ENCODE measurements around the gene CACYBP.
A peak's percentile ranks its signal among the peaks of the same experiment; 100 is the strongest.
"Not testable (repeated sequence)": the region's sequence is repeated elsewhere in the genome, so short reads cannot be mapped to it uniquely, and the experiment has no call there.

CACYBP gene

DNA sequence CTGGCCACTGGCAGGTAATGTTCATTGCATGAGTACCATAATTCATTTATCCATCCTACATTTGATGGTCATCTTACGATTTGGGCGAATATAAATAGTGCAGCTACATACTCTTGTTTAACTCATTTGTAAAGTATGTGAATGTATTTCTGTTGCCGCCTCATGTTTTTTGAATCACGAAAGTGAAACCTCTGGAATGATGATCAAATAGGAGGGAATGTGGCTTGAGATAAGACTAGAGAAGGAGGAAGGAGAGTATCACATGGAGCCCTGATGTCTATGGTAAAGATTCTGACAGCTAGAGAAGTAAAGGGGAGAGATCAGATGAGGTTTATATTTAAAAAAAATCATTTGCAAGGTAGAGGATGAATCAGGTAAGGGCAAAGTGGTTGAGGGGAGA is 15.5 kb downstream of the CACYBP start:
- no peak for DNase-seq

DNA sequence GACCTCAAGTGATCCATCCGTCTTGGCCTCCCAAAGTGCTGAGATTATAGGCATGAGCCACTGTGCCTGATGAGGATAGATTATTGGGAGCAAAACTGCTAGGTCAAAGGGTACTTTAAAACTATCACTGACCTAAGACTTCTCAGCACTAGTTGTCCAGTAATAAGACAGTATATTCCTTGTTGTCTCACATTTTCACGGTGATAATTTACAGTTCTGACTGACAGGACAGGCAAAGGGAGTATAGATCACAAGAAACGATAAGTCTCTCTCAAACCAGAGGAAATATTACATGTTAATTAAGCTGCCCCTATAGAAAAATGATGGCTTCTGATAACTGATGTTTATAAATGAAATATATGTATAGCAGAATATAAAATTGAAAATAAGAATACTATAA is 19.8 kb downstream of the CACYBP start:
- no peak for DNase-seq

DNA sequence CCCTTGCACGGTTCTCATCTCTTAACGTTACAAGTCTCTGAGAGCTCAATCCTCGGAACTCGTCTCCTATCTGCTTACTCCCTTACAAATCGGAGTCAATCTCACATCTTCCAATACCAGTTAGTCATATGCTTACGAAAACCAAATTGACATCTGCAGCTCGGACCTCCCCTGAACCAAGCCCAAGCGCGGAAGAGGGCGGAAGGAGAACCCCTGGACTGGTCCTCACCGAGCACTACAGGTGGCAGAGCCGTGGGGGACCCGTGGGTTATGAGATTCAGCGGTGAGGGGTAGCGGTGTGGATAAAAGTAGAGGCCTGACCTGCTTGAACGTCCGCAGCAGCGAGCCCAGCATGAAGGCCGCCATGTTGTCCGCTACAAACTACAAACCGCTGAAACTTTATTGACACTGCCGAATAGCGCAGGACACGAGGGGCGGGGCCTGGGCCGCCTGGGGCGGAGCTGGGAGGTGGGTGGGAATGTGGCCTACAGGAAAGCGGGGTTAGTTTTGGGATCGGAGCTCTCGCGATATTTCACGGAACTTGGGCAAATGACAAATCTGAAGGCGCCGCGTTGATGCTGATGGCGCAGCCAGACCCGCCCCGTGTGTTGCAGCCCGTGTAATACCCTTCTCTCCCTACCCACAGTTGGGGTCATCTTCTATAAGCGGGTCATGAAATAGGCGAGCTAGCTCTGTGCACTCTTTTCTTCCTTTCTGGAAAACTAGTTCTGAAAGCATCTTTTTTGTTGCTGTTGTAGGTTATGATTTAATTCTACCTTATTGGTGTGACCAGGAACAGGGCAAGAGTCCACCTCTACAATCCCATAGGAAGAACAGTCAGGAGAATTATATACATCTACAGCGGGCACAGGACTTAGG is 23.5 kb downstream of the CACYBP start, which contains the start of gene MRPS14:
Gene MRPS14 (minus strand): TSS at position 383 of the 879 bp plus-strand sequence. CDS start 17 bp downstream, at position 366.
- peak; percentile 99 for DNase-seq

DNA sequence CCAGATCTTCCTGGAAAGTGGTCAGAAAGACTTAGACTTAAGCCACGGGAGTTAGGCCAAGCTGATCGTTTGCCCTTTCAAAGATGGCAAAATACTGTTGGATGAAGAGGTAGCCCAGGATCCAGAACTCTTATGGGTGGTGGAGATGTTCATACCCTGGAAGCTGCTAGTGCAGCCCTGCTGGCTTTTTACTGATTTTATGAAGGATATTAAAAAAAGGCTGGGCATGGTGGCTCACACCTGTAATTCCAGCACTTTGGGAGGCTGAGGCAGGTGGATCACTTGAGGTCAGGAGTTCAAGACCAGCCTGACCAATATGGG is 24.1 kb downstream of the CACYBP start:
- DNase-seq, result not testable (repeated sequence)

DNA sequence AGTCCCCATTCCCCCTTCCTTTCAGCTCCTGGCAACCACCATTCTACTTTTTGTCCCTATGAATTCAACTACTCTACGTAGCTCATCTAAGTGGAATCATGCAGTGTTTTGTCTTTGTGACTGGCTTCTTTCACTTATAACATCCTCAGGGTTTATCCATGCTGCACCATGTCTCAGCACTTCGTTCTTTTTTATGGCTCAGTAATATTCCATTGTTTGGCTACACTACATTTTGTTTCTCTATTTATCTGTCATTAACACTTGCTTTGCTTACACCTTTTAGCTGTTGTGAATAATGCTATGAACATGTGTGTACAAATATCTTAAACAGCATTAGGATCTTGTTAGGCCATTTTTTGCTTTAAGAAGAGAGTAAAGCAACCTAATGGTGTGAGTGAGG is 25.0 kb downstream of the CACYBP start:
- DNase-seq, result no peak

DNA sequence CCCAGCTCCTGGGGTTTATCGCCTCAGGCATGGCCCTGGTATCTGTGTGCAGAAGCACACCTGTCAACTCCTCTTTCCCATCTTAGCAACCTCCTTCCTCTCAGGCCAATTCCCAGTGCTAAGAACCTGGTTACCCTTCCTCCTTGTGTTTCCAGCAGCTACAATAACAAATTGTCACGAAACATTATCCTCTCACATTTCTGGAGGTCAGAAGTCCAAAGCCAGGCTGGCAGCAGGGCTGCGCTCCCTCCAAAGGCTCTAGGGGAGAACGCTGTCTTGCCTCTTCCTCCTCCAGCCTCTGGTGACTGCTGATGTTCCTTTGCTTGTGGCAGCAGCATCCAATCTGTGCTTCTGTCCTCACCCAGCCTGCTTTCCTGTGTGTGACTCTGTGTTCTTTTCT is 34.2 kb downstream of the CACYBP start:
- DNase-seq, result no peak

DNA sequence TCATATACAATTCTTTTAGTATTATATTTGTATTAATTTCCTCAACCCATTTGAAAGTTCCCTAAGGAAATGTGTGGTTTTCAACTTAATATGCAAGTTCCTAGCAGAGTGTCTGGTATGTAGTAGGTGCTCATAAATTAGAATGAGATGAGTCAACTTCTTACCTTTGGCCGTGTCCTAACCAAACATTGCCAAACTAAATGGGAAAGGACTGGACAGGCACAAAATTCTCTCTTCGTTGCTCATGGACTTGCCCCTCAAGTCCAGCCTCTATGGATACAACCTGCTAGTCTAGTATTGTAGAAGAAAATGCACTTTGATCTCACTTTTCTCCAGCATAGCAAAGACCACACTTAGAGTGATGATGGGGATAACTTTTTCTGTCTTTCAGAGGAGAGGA is 35.0 kb downstream of the CACYBP start:
- DNase-seq, result no peak

DNA sequence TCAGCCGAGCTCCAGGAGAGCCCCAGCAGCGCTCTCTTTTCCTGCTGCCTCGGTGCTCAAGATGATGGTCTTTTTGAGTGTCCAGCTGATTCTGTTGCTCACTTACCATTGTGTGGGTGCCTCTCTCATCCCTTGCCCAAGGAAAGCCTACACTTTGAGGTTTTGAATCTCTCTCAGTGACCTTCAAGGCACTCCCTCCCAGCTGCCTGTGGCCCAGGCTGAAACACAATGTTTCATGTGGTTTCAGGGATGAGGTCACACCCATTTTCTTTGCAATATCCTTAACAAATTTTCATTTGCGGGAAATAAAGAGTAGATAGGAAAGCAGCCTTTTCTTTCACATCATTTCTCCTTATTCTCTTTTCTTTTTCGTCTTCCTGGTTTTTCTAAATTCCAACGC is 36.1 kb downstream of the CACYBP start:
- no peak for DNase-seq

DNA sequence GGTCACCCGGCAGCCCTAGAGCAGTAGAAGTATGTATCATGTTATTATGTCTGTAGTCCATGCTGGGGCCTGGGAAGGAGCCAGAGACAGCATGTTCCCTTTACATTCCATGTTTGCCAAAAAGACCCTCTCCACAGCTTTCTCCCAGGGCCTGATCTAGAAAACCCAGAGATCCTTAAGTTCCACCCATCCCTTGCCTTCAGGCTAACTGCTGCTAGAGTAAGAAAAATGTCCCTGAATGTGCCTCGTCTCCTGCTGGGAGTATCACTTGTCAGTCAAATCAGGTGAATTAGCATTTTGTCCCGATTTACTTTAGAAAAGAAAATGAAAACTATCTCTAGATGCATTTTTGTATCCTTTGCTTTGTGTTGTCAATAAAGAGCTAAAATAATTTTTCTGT is 36.7 kb downstream of the CACYBP start:
- DNase-seq, result no peak

DNA sequence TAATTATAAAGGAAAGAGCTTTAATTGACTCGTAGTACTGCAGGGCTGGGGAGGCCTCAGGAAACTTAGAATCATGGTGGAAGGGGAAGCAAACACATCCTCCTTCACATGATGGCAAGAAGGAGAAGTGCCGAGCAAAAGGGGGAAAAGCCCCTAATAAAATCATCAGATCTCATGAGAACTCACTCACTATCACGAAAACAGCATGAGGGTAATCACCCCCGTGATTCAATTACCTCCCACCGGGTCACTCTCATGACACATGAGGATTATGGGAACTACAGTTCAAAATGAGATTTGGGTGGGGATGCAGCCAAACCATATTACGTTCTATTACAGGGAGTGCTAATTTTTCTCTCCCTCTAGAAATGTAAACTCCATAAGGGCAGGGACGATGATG is 37.7 kb downstream of the CACYBP start:
- no peak for DNase-seq

DNA sequence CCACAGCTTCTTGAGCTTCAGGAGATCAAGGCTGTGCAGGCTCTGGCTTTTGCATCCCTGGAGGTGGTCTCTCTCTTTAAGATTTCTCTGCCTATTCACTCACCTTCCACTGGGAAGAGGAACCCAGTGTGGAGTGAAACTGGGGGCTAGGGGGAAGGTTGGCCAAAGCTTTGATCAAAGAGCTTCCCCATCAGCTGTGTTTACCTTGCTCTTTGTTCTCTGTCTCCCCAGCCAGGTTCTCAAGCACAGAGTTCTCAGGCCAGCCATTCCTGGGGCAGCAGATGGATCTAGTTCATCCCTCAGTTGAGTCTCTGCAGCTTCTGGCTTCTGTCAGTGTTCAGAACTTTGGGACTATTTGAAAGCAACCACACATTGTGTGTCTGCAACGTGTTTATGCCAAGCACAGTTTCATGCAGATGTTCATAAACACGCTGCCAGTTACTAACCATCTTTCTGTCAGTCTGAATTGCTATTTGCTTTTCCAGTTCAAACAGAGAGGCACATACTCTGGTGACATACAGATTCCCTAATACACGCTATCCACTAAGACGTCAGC is 40.7 kb downstream of the CACYBP start:
- no peak for DNase-seq

DNA sequence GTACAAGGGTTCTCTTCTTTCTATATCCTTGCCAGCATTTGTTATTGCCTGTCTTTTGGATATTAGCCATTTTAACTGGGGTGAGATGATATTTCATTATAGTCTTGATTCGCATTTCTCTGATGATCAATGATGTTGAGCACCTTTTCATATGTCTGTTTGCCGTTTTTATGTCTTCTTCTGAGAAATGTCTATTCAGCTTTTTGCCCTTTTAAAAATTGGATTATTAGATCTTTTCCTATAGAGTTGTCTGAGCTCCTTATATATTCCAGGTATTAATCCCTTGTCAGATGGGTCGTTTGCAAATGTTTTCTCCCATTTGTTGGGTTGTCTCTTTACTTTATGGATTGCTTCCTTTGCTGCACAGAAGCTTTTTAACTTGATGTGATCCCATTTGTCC is 42.9 kb downstream of the CACYBP start:
- no peak for DNase-seq

DNA sequence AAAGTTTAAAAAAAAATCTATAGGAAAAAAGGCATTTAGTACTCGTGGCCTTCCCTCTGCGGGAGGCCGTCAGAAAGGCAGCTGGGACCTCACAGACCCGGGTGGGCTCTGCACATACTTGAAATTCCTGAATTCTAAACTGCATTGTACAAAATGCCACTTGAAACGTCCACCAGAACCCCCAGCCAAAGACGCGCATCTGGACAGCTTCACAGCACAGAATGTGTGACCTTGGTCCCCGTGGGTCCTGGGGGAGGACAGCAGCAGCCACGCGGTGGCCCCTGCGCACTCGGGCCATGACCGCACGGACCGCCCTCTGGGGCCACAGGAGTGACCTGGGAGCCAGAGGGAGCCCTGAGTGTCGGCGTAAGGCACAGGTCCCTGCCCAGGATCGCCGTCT is 44.1 kb downstream of the CACYBP start:
- no peak for DNase-seq

DNA sequence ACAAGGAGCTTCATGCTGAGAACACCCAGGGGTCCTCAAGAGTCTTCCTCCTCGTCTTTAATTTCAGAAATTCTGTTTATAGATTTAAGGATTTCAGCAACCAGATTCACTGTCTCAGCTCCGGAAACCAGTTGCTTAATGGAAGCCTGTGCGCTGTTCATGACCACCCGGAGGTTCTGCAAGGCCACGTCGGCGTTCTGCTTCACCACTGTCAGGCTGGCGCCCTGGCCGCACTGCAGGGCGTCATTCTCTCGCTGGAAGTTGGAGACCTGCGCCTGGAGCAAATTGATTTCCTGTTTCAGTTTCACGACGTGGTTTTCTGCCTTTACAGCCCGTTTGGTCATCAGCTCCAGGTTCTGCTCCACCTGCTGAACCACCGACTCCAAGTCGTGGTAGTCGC is 44.8 kb downstream of the CACYBP start:
- DNase-seq, result not testable (repeated sequence)

DNA sequence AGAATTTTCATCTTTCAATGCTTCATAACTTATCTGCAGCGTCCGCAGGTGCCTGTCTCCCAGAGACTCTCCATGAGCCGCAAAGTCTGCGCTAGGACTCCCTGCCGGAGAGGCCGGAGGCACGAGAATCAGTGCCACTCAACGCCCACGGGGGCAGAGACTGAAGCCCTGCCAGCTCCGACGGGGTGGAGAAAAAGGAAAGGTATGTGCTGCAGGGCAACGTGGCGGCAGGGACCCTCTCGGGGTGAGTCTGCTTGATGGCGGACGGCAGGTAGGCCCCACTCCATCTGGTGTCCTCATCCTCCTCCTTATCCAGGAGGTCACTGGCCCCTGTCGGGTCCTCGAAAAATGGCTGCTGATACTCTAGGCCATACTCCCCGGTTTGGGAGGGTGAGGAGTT is 45.4 kb downstream of the CACYBP start:
- DNase-seq, result no peak

DNA sequence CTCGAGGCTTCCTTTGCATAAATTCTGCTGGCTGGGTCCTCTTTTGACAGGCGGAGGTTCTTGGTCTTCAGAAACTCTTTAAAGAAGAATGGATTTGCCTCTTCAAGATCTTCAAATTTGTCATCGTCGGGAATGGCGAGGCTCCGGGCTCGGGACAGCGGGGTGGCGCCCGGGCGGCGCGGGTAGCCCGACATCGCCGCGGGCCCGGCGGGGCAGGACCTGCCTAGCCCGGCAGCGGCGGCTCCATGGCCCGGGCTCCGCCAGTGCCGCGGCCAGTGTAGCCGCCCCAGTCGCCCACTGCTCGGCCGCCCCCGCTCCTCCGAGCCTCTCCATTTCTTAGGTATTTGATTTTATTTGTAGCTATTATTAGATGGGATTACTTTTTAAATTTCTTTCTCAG is 45.8 kb downstream of the CACYBP start:
- no peak for DNase-seq

DNA sequence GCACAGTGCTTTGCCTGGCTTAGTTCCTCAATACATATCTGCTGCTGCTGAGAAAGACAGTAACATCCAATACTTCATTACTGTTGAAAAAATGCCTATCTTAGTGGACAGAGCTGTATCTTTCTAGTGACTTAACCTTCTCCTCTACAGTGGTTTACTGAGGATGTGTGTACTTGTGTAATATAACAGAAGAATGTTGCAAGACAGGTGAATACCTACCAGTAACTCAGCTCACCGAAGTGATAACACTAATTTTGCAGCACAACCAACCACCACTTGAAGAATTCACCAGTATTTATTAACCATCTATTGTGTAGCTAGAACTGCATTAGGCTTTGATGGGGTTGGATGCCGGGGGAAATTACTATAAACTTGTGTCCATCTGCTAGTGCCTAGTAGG is 51.2 kb downstream of the CACYBP start:
- DNase-seq, result no peak

DNA sequence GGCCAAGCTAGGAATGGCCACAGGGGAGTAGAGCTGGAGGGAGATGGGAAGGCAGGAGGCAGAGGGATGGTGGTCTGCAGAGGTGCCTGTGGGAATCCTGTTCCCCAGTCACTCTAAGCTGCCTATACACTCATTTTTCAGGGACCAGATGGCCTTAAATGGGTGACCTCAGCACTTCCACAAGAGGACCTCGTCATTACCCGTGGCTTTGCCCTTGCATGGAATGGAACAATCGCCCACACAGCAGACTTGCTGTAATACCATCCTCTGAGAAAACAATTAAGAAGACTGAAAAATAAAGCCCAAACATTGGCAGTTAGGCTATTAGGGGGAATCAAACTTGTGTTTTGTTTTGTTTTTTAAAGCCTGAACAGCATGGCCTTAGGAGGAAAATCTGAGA is 55.0 kb downstream of the CACYBP start:
- no peak for DNase-seq

Data from activated CD8-positive, alpha-beta memory T cell treated with anti-CD3 and anti-CD28 coated beads, Interleukin-2, amount 50 U/mL, for 4 hours (primary cell).